Measurements from ENCODE around the gene PRSS57.

The PRSS57 gene

GRCh38 chr19:711254-711653 lies 16.0 kb upstream of the PRSS57 start:
- no peak for TF ChIP-seq CTCF (IDR thresholded peaks at IDR 0.05)
- Histone ChIP-seq H3K27ac (peak overlapping the region in 1 of 2 donors; percentile 88), H3K4me3 (no peak overlapping the region)
- DNase-seq (ENCODE audit: low spot score): no peak

GRCh38 chr19:710767-711166 lies 15.5 kb upstream of the PRSS57 start:
- peak overlapping the region in 1 of 2 donors; percentile 88 for H3K27ac ChIP-seq

GRCh38 chr19:709965-710571 lies 14.8 kb upstream of the PRSS57 start:
- DNase-seq (ENCODE audit: low spot score): no peak
- Histone ChIP-seq H3K4me3 (peak overlapping the region; percentile 77), H3K27ac (peak overlapping the region; percentile 50 to 88)
- TF ChIP-seq CTCF (IDR thresholded peaks at IDR 0.05): no peak

More at GRCh38 chr19:710767-711166, 15.5 kb upstream of the PRSS57 start:
- no peak for TF ChIP-seq CTCF (IDR thresholded peaks at IDR 0.05)
- peak overlapping the region; percentile 77 for H3K4me3 ChIP-seq
- DNase-seq (ENCODE audit: low spot score): no peak

GRCh38 chr19:709196-709964 lies 14.1 kb upstream of the PRSS57 start:
- TF ChIP-seq CTCF (IDR thresholded peaks at IDR 0.05): no peak
- Histone ChIP-seq H3K4me3 (peak overlapping the region; percentile 77), H3K27ac (peak overlapping the region; percentile 50 to 88)
- no peak for DNase-seq (ENCODE audit: low spot score)

GRCh38 chr19:708154-709143 lies 13.2 kb upstream of the PRSS57 start, which contains the start of gene PALM:
TSS of gene PALM (plus strand) at chr19:708935. CDS start at chr19:709147, 212 bp downstream.
- peak within 1 kb of the TSS; percentile 50 to 88 for H3K27ac ChIP-seq
- TF ChIP-seq CTCF (IDR thresholded peaks at IDR 0.05): no peak
- H3K4me3 ChIP-seq: peak within 1 kb of the TSS; percentile 77
- DNase-seq (ENCODE audit: low spot score): no peak

GRCh38 chr19:704447-704741 lies 9.1 kb upstream of the PRSS57 start:
- peak overlapping the region; percentile 39 for H3K4me3 ChIP-seq
- TF ChIP-seq CTCF (IDR thresholded peaks at IDR 0.05): no peak
- DNase-seq (ENCODE audit: low spot score): no peak
- H3K27ac ChIP-seq: no peak overlapping the region

Measured in coronary artery (tissue), 2 donors.